DOHH2 (cell line): ENCODE results near the gene ADGRL3.

Experiments
- H3F3A ChIP-seq: fragments of 200-600 bp; sonication (generic), shearing (Covaris generic); 2 replicates; pipeline ENCODE4 v1.6.0; 2016; ENCODE audit warnings: antibody characterized with exemption, mild to moderate bottlenecking; ENCODE audit not compliant: control insufficient read depth, insufficient read depth
- H3K27ac ChIP-seq: fragments of 200-600 bp; sonication (generic); 2 replicates; pipeline ENCODE4 v1.5.1; 2014; ENCODE audit warnings: low read depth, mild to moderate bottlenecking, low read length, moderate library complexity
- H3K27me3 ChIP-seq: fragments of 200-600 bp; sonication (generic); 2 replicates; pipeline ENCODE4 v1.6.1; 2014; ENCODE audit warnings: mild to moderate bottlenecking, low read length, mixed read lengths; ENCODE audit not compliant: control insufficient read depth
- H3K36me3 ChIP-seq: fragments of 200-600 bp; sonication (generic); 2 replicates; pipeline ENCODE4 v1.6.1; 2014; ENCODE audit warnings: mild to moderate bottlenecking, low read length, moderate library complexity, mixed read lengths; ENCODE audit not compliant: control insufficient read depth
- H3K4me1 ChIP-seq: fragments of 200-600 bp; sonication (generic); 2 replicates; pipeline ENCODE4 v1.6.1; 2014; ENCODE audit warnings: mild to moderate bottlenecking, low read length, mixed read lengths; ENCODE audit not compliant: control insufficient read depth
- H3K4me2 ChIP-seq: fragments of 200-600 bp; sonication (generic); 2 replicates; pipeline ENCODE4 v1.6.0; 2014; ENCODE audit warnings: mild to moderate bottlenecking, low read length, moderate library complexity
- H3K4me3 ChIP-seq: fragments of 200-600 bp; sonication (generic); 2 replicates; pipeline ENCODE4 v1.5.1; 2014; ENCODE audit warnings: mild to moderate bottlenecking, low read length, mixed read lengths
- H3K79me2 ChIP-seq: fragments of 200-600 bp; sonication (generic); 2 replicates; pipeline ENCODE4 v1.6.1; 2014; ENCODE audit warnings: mild to moderate bottlenecking, low read length, mixed read lengths; ENCODE audit not compliant: control insufficient read depth
- H3K9me2 ChIP-seq: fragments of 200-600 bp; sonication (generic); replicated peaks from 2 replicates; pipeline ENCODE4 v1.6.1; 2014; ENCODE audit warnings: mild to moderate bottlenecking, low read length, mixed read lengths; ENCODE audit not compliant: control insufficient read depth
- H3K9me3 ChIP-seq: fragments of 200-600 bp; sonication (generic); 2 replicates; pipeline ENCODE4 v1.6.1; 2014; ENCODE audit warnings: antibody characterized with exemption, low read length, mixed read lengths; ENCODE audit not compliant: control insufficient read depth, insufficient read depth
- H4K20me1 ChIP-seq: fragments of 200-600 bp; sonication (generic); 2 replicates; pipeline ENCODE4 v1.6.0; 2014; ENCODE audit warnings: low read depth, mild to moderate bottlenecking, antibody characterized with exemption, low read length, moderate library complexity; ENCODE audit not compliant: control insufficient read depth, insufficient read depth
- CTCF ChIP-seq: fragments of 200-600 bp; sonication (generic); IDR thresholded peaks from one replicate; pipeline ENCODE4 v1.5.1; 2014; ENCODE audit warnings: antibody characterized with exemption, mild to moderate bottlenecking, low read depth, low read length; ENCODE audit not compliant: poor library complexity, severe bottlenecking
- EZH2phosphoT487 ChIP-seq: fragments of 200-600 bp; sonication (generic); IDR thresholded peaks from 2 replicates; pipeline ENCODE4 v1.6.1; 2017; ENCODE audit warnings: borderline replicate concordance, mild to moderate bottlenecking, antibody characterized with exemption, low read length, moderate library complexity, mixed read lengths

The ADGRL3 gene

GRCh38 chr4:61248705-61249104 lies 48.6 kb downstream of the ADGRL3 start:
- H3K36me3 ChIP-seq, result no peaks in the 10 kb centered on the region
- no peak overlapping the region for H3K27ac ChIP-seq
- TF ChIP-seq CTCF, result no peak
- TF ChIP-seq EZH2phosphoT487, result no peak
- H3K79me2 ChIP-seq, result no peaks in the 10 kb centered on the region
- H3K4me2 ChIP-seq, result no peak overlapping the region
- H3K4me3 ChIP-seq, result no peak overlapping the region
- no peaks in the 10 kb centered on the region for H3K27me3 ChIP-seq
- no peaks in the 10 kb centered on the region for H3K9me2 ChIP-seq
- no peaks in the 10 kb centered on the region for H3K4me1 ChIP-seq
- no peaks in the 10 kb centered on the region for H3F3A ChIP-seq
- H3K9me3 ChIP-seq, result no peaks in the 10 kb centered on the region
- H4K20me1 ChIP-seq, result no peaks in the 10 kb centered on the region

- H4K20me1 ChIP-seq, result no peaks in the 10 kb centered on the region
- TF ChIP-seq CTCF, result no peak
- no peak for TF ChIP-seq EZH2phosphoT487
- H3K4me1 ChIP-seq, result no peaks in the 10 kb centered on the region
- no peaks in the 10 kb centered on the region for H3F3A ChIP-seq
- no peak overlapping the region for H3K4me2 ChIP-seq
- no peaks in the 10 kb centered on the region for H3K79me2 ChIP-seq
- no peaks in the 10 kb centered on the region for H3K9me2 ChIP-seq
- H3K27me3 ChIP-seq, result no peaks in the 10 kb centered on the region
- H3K36me3 ChIP-seq, result no peaks in the 10 kb centered on the region
- no peak overlapping the region for H3K27ac ChIP-seq
- no peak overlapping the region for H3K4me3 ChIP-seq
- no peaks in the 10 kb centered on the region for H3K9me3 ChIP-seq
These were observed 51.0 kb downstream of the ADGRL3 start for GRCh38 chr4:61251129-61251528.

- Histone ChIP-seq H3K4me2 (no peak overlapping the region), H3K27ac (no peak overlapping the region), H3K4me1 (no peaks in the 10 kb centered on the region), H3K9me2 (no peaks in the 10 kb centered on the region), H3K9me3 (no peaks in the 10 kb centered on the region), H4K20me1 (no peaks in the 10 kb centered on the region), H3K4me3 (no peak overlapping the region), H3F3A (no peaks in the 10 kb centered on the region), H3K27me3 (no peaks in the 10 kb centered on the region), H3K36me3 (no peaks in the 10 kb centered on the region), H3K79me2 (no peaks in the 10 kb centered on the region)
- TF ChIP-seq EZH2phosphoT487 (no peak), CTCF (no peak)
These were observed 54.3 kb downstream of the ADGRL3 start for GRCh38 chr4:61254406-61254805.

GRCh38 chr4:61273233-61273632 lies 73.1 kb downstream of the ADGRL3 start:
- no peak overlapping the region for H3K4me2 ChIP-seq
- no peak overlapping the region for H3K4me3 ChIP-seq
- no peaks in the 10 kb centered on the region for H3K79me2 ChIP-seq
- no peaks in the 10 kb centered on the region for H3K4me1 ChIP-seq
- no peaks in the 10 kb centered on the region for H3K9me2 ChIP-seq
- H3K36me3 ChIP-seq, result no peaks in the 10 kb centered on the region
- no peaks in the 10 kb centered on the region for H3K27me3 ChIP-seq
- no peaks in the 10 kb centered on the region for H3F3A ChIP-seq
- no peak overlapping the region for H3K27ac ChIP-seq
- TF ChIP-seq EZH2phosphoT487 (no peak), CTCF (no peak)
- H3K9me3 ChIP-seq, result no peaks in the 10 kb centered on the region
- H4K20me1 ChIP-seq, result no peaks in the 10 kb centered on the region
